HEK293 (cell line): ENCODE data around the gene SRSF12.

Experiments used
- CTCF ChIP-seq: fragments of 450-650 bp; formaldehyde crosslinking; IDR thresholded peaks from 2 replicates; pipeline ENCODE4 v1.5.1; 2016; ENCODE audit warnings: missing biosample characterization, missing genetic modification characterization
- ZNF175 ChIP-seq: fragments of 450-650 bp; formaldehyde crosslinking; IDR thresholded peaks from 2 replicates; pipeline ENCODE4 v1.5.1; 2016; ENCODE audit warnings: missing biosample characterization, missing genetic modification characterization
- TF ChIP-seq, protein P1 (sequence below): fragments of 450-650 bp; formaldehyde crosslinking; IDR thresholded peaks from 2 replicates; pipeline ENCODE4 v1.5.1; 2016; ENCODE audit warnings: missing biosample characterization, missing genetic modification characterization

DNA sequence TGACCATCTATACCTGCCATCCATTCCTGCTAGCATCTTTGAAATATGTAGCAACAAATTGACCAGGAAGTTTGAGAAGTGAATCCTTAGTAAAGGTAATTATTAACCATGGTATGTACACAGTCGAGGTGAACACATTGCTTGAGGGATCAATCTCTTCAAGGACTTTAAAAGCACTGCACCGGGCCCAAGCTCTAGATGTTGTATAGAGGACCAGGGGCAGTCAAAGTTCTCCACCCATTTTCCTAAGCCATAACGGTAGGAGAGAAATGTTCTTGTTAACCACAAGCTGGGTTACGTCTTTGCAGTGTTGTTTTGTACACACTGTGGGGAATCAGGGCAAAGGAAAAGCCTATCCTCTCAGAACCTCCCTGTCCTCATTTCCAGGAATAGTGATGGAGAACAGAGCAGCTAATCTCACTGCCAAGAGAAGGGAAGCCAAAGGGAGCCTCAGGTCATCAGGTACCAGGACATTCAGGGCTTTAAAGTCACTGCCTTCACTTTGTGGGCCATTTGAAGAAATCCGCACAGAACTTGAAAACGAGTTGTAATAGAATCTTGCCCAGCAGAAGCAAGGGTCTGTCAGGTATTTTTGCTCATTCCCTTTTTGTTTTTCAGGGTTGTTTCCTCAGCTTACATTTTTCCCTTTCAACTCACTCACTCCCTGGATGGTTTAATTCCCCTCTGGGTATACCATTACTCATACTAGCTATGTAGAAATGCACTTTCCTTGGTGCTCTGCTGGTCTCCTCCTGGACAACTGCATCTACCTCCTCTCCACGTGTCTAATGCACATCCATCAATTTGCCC lies 22.7 kb upstream of the SRSF12 start:
- TF ChIP-seq ZNF175 (tag by site-specific recombination) = no peak
- no peak for TF ChIP-seq CTCF
- TF ChIP-seq, protein P1, sequence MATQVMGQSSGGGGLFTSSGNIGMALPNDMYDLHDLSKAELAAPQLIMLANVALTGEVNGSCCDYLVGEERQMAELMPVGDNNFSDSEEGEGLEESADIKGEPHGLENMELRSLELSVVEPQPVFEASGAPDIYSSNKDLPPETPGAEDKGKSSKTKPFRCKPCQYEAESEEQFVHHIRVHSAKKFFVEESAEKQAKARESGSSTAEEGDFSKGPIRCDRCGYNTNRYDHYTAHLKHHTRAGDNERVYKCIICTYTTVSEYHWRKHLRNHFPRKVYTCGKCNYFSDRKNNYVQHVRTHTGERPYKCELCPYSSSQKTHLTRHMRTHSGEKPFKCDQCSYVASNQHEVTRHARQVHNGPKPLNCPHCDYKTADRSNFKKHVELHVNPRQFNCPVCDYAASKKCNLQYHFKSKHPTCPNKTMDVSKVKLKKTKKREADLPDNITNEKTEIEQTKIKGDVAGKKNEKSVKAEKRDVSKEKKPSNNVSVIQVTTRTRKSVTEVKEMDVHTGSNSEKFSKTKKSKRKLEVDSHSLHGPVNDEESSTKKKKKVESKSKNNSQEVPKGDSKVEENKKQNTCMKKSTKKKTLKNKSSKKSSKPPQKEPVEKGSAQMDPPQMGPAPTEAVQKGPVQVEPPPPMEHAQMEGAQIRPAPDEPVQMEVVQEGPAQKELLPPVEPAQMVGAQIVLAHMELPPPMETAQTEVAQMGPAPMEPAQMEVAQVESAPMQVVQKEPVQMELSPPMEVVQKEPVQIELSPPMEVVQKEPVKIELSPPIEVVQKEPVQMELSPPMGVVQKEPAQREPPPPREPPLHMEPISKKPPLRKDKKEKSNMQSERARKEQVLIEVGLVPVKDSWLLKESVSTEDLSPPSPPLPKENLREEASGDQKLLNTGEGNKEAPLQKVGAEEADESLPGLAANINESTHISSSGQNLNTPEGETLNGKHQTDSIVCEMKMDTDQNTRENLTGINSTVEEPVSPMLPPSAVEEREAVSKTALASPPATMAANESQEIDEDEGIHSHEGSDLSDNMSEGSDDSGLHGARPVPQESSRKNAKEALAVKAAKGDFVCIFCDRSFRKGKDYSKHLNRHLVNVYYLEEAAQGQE = no peak
